PC-9 (cell line): ENCODE measurements around the gene ARL4A.

Experiments used
- CTCF ChIP-seq: fragments of 200-600 bp; sonication (generic); conservative IDR thresholded peaks from 2 replicates; pipeline ENCODE4 v1.6.1; 2017; ENCODE audit warnings: mixed run types, antibody characterized with exemption, mild to moderate bottlenecking, moderate library complexity
- EZH2 ChIP-seq: fragments of 200-600 bp; sonication (generic); IDR thresholded peaks from 2 replicates; pipeline ENCODE4 v1.8.0; 2017; ENCODE audit warnings: antibody characterized with exemption, low read depth

- no peak for TF ChIP-seq CTCF
- TF ChIP-seq EZH2: no peak
These were observed 37.4 kb upstream of the ARL4A start for GRCh38 chr7:12650080-12650479.
